ENCODE measurements around the gene TUBB3. TPM values are rescaled to one million over a fixed set of nuclear protein-coding genes. Genes with fewer than 3 reads are reported as not detected.

Gene TUBB3
- total RNA-seq, 1 experiment from 2014 or later, result 135 TPM

GRCh38 chr16:89936981-89937380 lies 13.8 kb downstream of the TUBB3 start:
- DNase-seq (ENCODE audit: low read depth), result no peak

- DNase-seq (ENCODE audit: low read depth), result peak; percentile 0
Observed at GRCh38 chr16:89938175-89938885, 15.2 kb downstream of the TUBB3 start.

DNA sequence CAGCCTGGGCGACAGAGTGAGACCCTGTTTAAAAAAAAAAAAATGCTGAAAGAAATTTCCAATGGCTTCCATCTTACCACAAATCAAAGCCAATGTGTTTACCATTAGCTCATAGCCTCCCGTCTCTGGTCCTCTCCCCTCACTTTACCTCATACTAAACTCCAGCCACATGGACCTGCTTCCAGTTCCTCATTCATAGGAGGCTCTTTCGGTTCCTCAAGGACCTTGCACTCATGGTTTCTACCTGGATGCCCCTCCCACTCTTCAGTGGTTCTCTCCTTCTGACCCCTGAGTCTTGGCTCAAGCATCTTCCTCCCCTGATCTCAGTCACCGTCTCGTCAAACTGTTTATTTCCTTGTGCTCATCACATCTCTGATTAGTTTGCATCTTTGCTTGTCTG lies 21.6 kb downstream of the TUBB3 start:
- DNase-seq (ENCODE audit: low read depth), result peak; percentile 0

GRCh38 chr16:89945654-89946053 lies 22.5 kb downstream of the TUBB3 start:
- DNase-seq (ENCODE audit: low read depth), result no peak

DNA sequence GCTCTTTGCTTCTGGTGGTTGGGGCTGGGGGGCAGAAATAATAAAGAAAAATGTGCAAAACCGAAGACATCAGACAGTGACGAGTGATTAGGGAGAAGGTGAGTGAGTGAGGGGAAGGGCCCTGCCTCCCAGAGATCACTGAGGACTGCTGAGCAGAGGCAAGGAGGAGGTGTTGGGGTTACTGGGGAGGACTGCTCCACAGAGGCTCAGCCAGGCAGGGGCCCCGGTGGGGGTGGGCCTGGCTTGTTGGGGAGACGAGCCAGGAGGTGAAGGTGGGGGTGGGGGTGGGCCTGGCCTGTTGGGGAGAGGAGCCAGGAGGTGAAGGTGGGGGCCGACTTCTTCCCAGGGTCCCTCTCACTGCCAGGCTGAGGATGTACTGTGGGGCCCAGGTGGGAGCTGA lies 23.4 kb downstream of the TUBB3 start:
- no peak for DNase-seq (ENCODE audit: low read depth)

- DNase-seq (ENCODE audit: low read depth), result no peak
Observed at GRCh38 chr16:89949121-89949742, 26.1 kb downstream of the TUBB3 start.

DNA sequence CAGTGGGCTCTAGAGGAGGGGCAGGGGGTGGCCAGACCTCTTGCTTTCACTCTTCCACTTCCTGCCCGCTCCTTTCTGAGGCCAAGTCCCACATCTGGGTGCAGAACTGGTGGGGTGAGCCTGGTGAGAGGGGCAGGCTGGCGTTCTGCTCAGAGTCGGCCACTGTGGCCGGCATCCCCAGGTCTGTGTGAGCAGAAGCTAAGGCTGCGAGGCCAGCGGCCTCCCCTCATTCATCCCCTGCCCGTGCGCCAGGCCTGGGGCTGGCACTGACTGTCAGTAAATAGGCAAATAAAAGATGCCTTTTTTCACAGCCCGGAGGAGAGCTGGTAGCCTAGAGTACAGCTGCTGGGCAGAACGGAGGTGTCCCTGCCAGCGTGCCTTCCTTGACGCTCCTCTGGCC lies 26.6 kb downstream of the TUBB3 start:
- DNase-seq (ENCODE audit: low read depth), result no peak

DNA sequence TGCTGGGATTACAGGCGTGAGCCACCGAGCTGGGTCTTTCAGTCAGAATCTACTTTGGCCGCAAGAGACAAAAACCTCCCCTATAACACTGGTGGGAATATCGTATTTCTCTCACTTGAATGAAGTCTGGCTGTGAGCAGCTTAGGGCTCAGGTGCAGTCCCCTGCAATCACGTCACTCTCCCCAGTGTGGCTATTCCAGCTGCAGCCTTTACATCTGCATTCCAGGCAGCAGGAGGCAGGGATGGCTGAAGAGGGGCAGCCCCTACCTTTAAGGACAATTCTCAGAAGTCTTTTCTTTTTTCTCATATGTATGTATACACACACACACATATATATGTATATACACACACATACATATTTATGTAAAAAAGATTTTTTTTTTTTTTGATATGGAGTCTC lies 28.4 kb downstream of the TUBB3 start:
- no peak for DNase-seq (ENCODE audit: low read depth)

GRCh38 chr16:89952049-89952448 lies 28.9 kb downstream of the TUBB3 start:
- DNase-seq (ENCODE audit: low read depth), result no peak

- no peak for DNase-seq (ENCODE audit: low read depth)
Observed at GRCh38 chr16:89952551-89952950, 29.4 kb downstream of the TUBB3 start.

GRCh38 chr16:89953671-89954406 lies 30.7 kb downstream of the TUBB3 start:
- DNase-seq (ENCODE audit: low read depth), result no peak

- DNase-seq (ENCODE audit: low read depth), result no peak
Observed at GRCh38 chr16:89954462-89954861, 31.3 kb downstream of the TUBB3 start.

- no peak for DNase-seq (ENCODE audit: low read depth)
Observed at GRCh38 chr16:89955001-89955685, 32.0 kb downstream of the TUBB3 start.

GRCh38 chr16:89956505-89957215 lies 33.5 kb downstream of the TUBB3 start:
- no peak for DNase-seq (ENCODE audit: low read depth)

GRCh38 chr16:89957216-89957785 lies 34.2 kb downstream of the TUBB3 start:
- no peak for DNase-seq (ENCODE audit: low read depth)

DNA sequence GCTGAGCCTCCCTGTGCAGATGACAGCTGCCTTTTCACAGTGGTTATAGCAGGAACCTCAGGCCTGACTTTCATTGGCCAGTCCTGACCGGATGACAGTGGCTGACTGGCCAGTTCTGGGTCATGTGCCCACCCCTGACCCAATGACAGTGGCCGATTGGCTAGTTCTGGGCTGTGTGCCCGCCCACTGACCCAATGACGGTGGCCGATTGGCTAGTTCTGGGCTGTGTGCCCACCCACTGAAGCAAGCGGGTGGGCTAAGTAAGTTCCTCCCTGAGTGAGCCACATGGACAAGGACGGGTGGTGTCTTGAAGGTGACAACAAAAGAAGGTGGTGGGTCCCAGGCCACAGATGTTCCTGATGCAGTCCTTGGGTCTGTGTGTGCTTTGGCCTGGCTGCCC lies 34.9 kb downstream of the TUBB3 start:
- DNase-seq (ENCODE audit: low read depth), result no peak

- DNase-seq (ENCODE audit: low read depth), result no peak
Observed at GRCh38 chr16:89958596-89958995, 35.5 kb downstream of the TUBB3 start.

- no peak for DNase-seq (ENCODE audit: low read depth)
Observed at GRCh38 chr16:89960966-89961365, 37.8 kb downstream of the TUBB3 start.

GRCh38 chr16:89961920-89962319 lies 38.8 kb downstream of the TUBB3 start:
- DNase-seq (ENCODE audit: low read depth), result no peak

DNA sequence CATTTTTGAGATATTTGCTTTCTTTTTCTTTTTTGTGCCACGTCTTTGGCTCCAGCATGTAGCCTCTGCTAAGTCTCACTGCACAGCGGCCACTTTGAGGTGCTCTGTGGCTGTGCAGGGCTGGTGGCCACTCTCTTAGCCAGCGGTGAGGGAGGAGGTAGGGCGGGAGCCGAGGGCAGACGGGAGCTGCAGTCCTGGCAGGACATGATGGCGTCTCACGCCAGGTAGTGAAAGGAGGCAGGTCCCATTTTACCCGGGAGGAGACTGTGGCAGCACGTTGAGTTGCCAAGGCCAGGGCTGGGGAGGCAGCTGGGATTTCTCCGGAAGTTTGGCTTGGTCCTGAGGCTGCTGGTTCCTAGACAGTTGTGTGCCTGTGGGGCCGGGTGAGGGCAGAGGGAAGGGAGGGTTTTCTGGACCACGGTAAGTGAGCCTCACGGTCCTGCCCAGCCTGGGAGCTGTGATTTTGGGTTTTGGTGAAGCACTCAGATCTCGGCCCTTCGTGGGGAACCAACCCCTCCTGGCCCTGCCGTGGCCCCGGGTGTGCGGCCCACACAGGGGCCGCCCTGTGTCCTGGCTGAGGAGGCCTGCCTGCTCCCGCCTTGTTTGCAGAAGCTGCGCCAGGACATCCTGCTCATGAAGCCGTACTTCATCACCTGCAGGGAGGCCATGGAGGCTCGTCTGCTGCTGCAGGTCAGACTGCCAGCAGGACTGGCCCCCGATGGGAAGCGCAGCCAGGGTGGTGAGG lies 39.8 kb downstream of the TUBB3 start:
- no peak for DNase-seq (ENCODE audit: low read depth)

- DNase-seq (ENCODE audit: low read depth), result no peak
Observed at GRCh38 chr16:89964201-89964600, 41.1 kb downstream of the TUBB3 start.
